LoVo (cell line): ENCODE results near the gene STRIP1.
"Not testable (repeated sequence)": the region's sequence is repeated elsewhere in the genome, so short reads cannot be mapped to it uniquely, and the experiment has no call there.

Experiments
- DNase-seq: peaks from one replicate; pipeline ENCODE4 v3.0.0-alpha.2; 2016; ENCODE audit warnings: low spot score

STRIP1 gene

DNA sequence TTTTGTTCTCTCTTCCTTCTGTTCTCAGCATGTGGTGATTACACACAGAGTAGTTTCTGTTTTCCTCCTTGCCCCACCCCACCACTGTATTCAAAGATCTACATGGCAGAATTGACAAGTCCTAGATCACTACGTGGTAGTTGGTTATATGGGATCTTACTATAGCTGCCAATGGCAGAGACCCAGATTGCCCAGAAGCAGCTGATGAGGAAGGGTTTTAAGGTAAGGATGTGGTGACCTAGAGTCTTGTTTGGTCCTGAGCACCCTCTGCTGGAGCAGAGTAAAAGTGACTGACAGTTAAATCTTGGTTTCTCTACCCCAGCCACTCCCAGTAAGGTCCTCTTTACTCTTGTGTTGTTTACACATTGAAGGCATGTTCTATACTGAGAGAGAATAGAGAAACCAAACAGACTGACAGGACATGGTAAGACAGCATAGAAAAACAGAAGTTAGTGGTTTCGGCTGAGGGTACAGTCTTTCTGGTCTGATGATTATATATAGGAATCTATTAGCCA lies 22.8 kb upstream of the STRIP1 start:
- peak; percentile 24 for DNase-seq

GRCh38 chr1:110012100-110012780 lies 22.2 kb upstream of the STRIP1 start:
- DNase-seq = no peak

GRCh38 chr1:110017792-110018191 lies 16.6 kb upstream of the STRIP1 start:
- no peak for DNase-seq

- no peak for DNase-seq
Measured at GRCh38 chr1:110018396-110018795, 16.0 kb upstream of the STRIP1 start.

DNA sequence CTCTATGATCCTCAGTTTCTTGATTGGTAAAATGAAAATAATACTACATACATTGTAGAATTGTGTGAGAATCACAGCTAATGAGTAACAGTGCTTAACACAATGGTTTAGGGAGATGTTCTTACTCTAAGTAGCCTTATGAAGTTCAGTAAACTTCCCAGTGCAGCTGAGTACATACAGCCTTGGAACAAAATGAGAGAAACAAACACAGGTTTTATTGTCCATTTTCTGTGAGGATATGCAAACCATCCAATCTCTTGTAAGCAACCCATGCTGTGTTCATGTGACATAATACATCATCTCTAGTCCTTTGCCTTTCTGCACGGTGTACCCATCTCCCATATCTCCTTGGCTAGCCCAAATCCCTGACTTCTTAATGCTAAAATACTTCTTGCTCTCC lies 14.7 kb upstream of the STRIP1 start:
- DNase-seq = no peak

DNA sequence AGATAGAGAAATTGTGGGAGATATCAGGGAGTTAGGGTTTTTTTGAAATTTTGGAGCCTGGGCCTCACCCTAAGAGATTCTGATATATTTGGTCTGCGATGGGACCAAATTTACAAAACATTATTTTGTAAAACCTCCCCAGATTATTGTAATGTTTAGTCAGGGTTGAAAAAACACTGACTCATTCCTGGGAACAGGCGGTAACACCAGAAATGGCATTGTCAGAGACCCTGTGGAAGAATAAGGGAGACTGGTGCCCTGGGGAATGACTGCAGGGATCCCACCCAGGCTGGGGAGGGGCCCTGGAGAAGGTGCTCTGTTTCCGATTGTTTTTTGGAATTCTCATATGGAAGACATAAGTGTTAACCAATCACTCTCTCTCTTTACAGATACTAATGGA lies 13.1 kb upstream of the STRIP1 start:
- DNase-seq = no peak

DNA sequence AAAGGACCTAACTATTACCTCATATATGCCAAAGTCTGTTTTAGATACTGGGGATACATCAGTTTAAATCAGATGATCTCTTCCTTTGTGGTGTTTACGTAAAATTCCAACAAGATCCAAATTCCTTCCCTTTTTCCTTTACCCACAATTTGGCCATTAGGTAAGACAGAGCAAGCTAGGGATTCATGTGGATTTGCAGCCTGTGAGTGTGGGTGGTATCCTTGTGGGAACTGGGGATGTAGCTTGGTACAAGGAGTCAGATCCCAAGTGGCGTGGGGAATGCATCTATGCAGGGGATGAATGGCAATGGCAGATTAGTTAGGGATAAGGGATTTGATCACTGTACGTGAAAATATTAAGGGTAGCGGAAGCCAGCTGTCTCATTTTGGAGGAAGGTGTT lies 9.8 kb upstream of the STRIP1 start:
- DNase-seq = no peak

- DNase-seq = not testable (repeated sequence)
Measured at GRCh38 chr1:110030687-110031086, 3.7 kb upstream of the STRIP1 start.

DNA sequence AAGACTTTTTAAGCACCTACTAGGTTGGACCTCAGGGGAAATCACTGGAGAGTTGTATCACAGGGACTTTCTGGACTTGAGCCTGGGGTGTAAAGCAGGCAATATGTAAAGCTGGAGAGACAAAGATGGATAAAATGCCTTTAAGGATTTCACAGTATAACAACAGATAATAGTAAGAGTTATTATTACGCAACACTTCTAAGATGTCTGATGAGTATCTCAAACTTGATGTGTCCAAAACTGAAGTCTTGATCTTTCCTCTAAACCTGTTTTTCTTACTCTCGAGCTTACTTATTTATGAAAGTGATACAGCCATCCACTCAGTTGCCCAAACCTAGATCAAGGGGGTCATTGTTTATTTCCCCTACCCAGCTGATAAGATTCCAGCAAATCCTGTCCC lies 2.1 kb upstream of the STRIP1 start:
- DNase-seq = no peak

DNA sequence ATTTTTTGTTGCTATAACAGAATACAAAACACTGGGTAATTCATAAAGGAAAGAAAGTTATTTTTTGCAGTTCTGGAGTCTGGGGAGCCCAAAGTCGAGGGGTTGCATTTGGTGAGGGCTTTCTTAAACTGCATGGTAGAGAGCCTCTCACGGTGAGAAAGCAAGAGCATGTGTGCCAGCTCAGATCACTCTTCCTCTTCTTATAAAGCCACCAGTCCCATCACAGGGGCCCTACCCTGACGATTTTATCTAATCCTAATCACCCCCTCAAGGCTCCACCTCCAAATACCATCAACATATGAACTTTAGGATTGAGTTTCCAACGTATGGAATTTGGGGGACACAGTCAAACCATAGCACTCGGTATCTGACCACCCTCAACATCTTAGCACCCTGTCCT lies 1.0 kb upstream of the STRIP1 start:
- no peak for DNase-seq

- no peak for DNase-seq
Measured at GRCh38 chr1:110034040-110034450, 379 bp upstream of the STRIP1 start.

DNA sequence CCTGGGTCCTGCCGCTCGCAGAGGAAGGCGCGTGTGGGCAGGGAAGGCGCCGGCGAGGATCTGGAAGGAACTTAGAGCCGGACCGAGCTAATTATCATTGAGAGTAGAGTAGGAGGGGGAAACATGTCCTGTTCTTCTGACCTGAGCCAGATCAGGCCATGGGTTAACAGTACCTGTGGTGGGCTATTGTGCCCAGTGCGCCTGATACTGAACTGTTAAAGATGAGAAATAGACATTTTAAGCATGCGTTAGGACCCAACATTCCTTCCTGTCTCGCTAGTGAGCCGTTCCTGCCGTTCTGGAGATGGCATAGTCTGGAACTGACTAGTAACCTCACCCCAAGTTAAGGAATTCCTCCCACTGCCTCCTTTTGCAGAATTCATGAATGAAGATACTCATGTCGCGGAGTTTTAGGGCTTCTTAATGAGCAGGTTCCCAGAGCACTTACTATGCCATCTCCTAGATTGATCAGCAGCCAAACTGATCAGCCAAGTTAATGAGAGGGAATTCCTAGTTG lies 870 bp downstream of the STRIP1 start:
- no peak for DNase-seq

DNA sequence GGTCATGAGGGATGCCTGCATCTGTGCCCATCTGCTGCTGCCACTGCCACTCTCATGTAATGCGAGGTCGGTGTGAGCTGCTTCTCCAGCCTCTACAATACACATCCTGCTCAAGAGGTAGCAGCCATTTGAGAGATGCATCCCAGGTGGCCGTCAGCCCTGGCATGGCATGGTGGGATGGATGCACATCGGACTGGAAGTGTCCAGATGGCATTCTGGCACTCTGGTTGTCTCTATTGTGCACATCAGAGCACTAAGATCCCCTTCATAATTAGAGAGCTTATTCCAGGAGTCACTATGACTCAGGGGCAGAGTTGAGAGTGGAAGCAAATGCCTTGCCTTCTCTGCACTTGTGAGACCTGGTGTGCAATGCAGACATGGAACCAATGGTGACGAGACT lies 3.8 kb downstream of the STRIP1 start:
- no peak for DNase-seq

GRCh38 chr1:110039641-110040040 lies 5.2 kb downstream of the STRIP1 start:
- DNase-seq = no peak

- DNase-seq = no peak
Measured at GRCh38 chr1:110040548-110040947, 6.1 kb downstream of the STRIP1 start.

DNA sequence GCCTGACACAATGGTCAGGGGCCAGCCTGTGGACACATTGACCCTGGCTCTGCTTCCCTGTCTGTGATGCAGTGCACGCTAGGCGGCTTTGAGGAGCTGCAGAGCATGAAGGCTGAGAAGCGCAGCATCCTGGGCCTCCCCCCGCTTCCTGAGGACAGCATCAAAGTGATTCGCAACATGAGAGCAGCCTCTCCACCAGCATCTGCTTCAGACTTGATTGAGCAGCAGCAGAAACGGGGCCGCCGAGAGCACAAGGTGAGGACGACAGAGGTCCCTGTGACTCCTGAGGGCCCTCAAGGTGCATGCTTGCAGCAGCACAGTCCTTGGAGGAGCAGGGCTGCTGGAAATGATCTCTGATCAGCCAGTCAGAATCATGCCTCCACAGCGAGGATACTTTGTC lies 8.6 kb downstream of the STRIP1 start:
- no peak for DNase-seq

GRCh38 chr1:110047463-110047862 lies 13.0 kb downstream of the STRIP1 start:
- DNase-seq = no peak

DNA sequence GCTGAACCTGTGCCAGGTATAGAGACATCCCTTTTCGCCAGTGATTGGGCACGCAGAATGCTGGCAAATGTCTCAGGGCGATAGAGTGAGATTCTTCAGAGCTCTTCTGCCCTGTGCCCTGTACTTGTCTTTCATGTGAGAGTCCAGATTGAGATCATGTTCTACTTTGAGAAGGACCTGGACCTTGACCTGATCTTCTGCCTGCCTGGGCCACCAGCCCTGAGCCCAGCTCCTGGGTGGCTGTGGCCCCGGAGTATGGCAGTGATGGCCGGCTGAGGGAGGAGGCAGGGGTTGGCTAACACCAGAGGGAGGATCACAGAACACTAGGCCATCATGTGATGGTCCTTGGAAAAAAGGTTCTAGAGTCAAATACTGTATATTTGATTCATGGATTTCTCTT lies 13.8 kb downstream of the STRIP1 start:
- no peak for DNase-seq

DNA sequence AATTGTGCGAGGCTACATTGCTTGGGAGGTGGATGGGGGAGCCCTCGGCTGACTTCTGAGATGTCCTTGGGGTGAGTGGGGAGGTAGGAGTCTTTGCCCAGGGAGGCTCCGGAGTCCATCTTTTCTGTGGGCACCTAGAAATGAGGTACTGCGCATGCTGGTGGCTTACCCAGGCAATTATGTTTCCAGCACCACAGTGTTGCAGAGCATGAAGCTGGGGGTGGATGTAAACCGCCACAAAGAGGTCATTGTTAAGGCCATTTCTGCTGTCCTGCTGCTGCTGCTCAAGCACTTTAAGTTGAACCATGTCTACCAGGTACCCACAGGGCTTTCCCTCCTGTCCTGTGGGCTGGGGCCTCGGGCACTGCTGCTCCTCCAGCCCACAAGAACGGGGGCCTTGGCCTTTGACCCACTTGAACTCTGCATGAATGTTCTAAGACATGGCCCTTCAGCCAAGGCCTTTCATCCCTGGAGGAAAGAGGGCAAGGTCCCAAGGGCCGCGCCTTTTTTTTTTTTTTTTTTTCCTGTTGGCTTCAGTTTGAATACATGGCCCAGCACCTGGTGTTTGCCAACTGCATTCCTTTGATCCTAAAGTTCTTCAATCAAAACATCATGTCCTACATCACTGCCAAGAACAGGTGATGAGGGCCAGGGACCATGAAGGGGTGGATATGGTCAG lies 14.6 kb downstream of the STRIP1 start:
- peak; percentile 38 for DNase-seq

DNA sequence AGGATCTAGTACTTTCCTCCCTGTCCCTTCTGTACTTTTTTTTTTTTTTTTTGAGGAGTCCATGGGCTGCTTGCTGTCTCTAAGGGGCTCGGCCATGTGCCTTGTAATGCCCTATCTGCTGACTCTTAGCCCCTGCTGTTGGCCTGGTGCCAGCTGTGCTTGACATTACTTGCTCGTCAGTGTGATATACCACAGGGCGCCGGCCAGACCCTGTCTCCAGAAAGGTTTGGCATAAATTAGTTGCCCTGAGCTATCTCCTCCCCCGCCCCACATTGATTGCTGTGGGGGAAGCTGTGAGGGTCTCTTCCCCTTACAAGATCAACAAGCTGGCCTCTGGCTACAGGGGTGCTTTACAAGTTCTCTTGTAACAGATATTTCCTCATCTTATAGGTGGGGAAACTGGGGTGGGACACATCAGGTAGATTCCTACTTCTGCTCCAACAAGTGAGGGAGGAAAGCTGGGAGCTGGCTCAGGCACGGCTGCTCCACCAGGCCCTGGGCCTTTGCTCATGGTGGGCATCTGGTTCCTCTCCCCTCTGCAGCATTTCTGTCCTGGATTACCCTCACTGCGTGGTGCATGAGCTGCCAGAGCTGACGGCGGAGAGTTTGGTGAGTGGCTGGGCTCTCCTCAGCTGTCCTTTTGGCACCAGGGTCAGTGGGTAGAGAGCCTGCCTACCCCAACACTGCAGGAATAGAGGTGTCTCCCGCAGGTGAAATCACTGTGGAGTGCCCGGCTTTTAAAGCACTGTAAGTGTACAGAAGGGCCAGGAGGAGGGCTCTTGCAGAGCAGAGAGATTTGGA lies 15.6 kb downstream of the STRIP1 start:
- no peak for DNase-seq

GRCh38 chr1:110050602-110051261 lies 16.3 kb downstream of the STRIP1 start:
- DNase-seq = no peak

DNA sequence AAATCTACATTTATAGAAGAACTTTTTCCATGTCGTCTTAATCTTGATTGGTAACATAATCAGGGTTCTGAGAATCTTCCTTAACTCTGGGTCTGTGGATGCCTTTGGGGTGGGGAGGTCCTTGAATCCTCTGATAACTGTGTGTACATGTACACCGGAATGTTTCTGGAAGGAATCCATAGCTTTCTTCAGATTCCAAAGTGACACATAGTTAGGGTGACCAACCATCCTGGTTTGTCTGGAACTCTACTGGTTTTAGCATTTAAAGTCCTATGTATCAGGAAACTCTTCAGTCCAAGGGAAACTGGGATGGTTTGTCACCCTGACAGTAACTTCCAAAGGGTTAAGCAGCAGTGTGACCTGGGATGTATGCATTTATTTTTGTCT lies 16.8 kb downstream of the STRIP1 start:
- no peak for DNase-seq
